Measurements from ENCODE around the gene RANBP1. TPM values are rescaled to one million over a fixed set of nuclear protein-coding genes. Genes with fewer than 3 reads are reported as not detected.

RANBP1 gene
- polyA plus RNA-seq, 1 of the 3 experiments (the other 2 are of a cell fraction), result 502 TPM

DNA sequence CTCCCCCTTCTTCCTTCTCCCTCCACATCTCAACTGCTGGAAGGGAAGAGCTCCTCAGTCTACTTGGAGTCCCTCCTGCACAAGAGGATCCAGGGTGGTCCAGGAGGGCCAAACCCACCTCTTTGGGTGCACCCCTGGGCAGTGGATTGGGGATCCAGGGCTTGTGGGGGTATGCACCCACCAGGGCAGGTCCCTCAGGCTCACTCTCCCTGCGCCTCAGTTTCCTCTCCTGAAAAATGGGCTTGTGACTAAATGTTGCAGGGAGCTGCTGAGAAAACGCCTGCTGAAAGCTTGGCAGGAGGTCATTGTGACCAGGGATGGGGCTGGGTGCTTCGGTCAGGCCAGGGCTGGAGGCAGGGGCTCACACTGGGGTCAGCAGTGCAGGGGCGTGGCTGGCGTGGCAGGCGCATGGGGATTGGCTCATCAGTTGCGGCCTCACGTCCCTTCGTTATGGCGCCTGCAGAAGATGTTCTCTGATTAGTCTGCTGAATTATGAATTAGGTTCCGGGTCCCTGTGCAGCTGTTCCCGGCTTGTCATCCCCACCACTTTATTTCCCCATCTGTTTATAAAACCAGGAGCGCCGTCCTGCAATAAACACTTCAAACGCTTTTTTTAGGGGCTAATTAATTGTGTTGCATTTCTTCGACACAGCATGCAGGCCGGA is 60.6 kb downstream of the RANBP1 start:
- Histone ChIP-seq H4K20me1 (ENCODE audit: insufficient read depth) (no peaks in the 10 kb centered on the region), H3K9me3 (no peaks in the 10 kb centered on the region), H3K9ac (no peak overlapping the region), H3K4me1 (ENCODE audit: control insufficient read depth in 1 of 2, insufficient read depth in 2 of 2, low read depth in 1 of 2, low read length in 1 of 2) (peaks cover 0 to 3% of the 10 kb centered on the region in 2 experiments; a peak in 1 of 4 replicates), H3K27ac (ENCODE audit: low read depth in 2 of 2, low read length in 1 of 2) (no peak overlapping the region), H3K4me3 (ENCODE audit: low read depth in 2 of 2, low read length in 1 of 2) (no peak overlapping the region), H3K36me3 (replicated peaks in 1 of 2; ENCODE audit: control insufficient read depth in 1 of 2, insufficient read depth in 2 of 2, low read length in 1 of 2) (no peaks in the 10 kb centered on the region), H2AFZ (ENCODE audit: low read depth) (no peak overlapping the region), H3K27me3 (ENCODE audit: insufficient read depth) (no peaks in the 10 kb centered on the region), H3K9me2 (no peaks in the 10 kb centered on the region), H3K4me2 (no peak overlapping the region), H3K79me2 (ENCODE audit: insufficient read depth) (no peaks in the 10 kb centered on the region), H3F3A (replicated peaks; ENCODE audit: insufficient read depth) (no peaks in the 10 kb centered on the region)
- DNase-seq, result no peak
- ChIA-PET CTCF (interaction anchor here (0.6 to 1.4 kb wide), 2 partner anchors 9 to 109 kb away, joined by 4 read pairs; no protein-coding TSS in a partner anchor), POLR2A (no interaction called here)
- 68% methylated on average over 15 of the region's 17 CpGs for WGBS (ENCODE audit: low lambda C conversion rate)
- no peak for TF ChIP-seq CHD2 (IDR thresholded peaks at IDR 0.05; ENCODE audit: low read length, partially characterized antibody)
- no peak for TF ChIP-seq SIN3A (IDR thresholded peaks at IDR 0.05; ENCODE audit: borderline replicate concordance, low read depth, low read length)

Small RNAs within 50 kb of the gene (small RNA-seq; reads per million reads assigned to genes)
- gene MIR6816 (0 to 0.98 (median 0) reads per million in 7 experiments), gene RF00017 (0 reads per million in 7 experiments), gene RF00599 (0 reads per million in 7 experiments)

Other genes with a start within 250 kb of the RANBP1 start
- 205 and 343 TPM in 2 replicates for gene COMT, start 174.3 kb upstream of the RANBP1 start, polyA plus RNA-seq (2012; rRNA removed)
- 33.5 and 34.7 TPM in 2 replicates for gene TXNRD2, start 174.3 kb upstream of the RANBP1 start, polyA plus RNA-seq (2012; rRNA removed)
- gene ARVCF, start 99.3 kb upstream of the RANBP1 start, polyA plus RNA-seq (2012; rRNA removed), result 27.4 and 33.0 TPM in 2 replicates
- gene TANGO2, start 95.0 kb upstream of the RANBP1 start, polyA plus RNA-seq (2012; rRNA removed), result 20.7 and 25.5 TPM in 2 replicates
- 23.9 and 26.5 TPM in 2 replicates for gene DGCR8, start 35.9 kb upstream of the RANBP1 start, polyA plus RNA-seq (2012; rRNA removed)
- gene TRMT2A, start 1.1 kb downstream of the RANBP1 start, polyA plus RNA-seq (2012; rRNA removed), result 54.6 and 73.1 TPM in 2 replicates
- 36.5 and 65.3 TPM in 2 replicates for gene ZDHHC8, start 15.7 kb downstream of the RANBP1 start, polyA plus RNA-seq (2012; rRNA removed)
- gene CCDC188, start 35.0 kb downstream of the RANBP1 start, polyA plus RNA-seq (2012; rRNA removed), result 21.1 and 24.0 TPM in 2 replicates
- 0.23 and 0.39 TPM in 2 replicates for gene RTN4R, start 152.2 kb downstream of the RANBP1 start, polyA plus RNA-seq (2012; rRNA removed)
- gene DGCR6L, start 204.0 kb downstream of the RANBP1 start, polyA plus RNA-seq (2012; rRNA removed), result 53.9 and 59.8 TPM in 2 replicates

Measured in SK-N-SH (cell line).